GM19351 (cell line): Measurements from ENCODE around the gene FBXW9.
"Not testable (repeated sequence)": the region's sequence is repeated elsewhere in the genome, so short reads cannot be mapped to it uniquely, and the experiment has no call there.

Source experiments
- ATAC-seq: cut with Tn5 transposase; IDR thresholded peaks from one replicate; pipeline ENCODE4 v1.9.1; 2021; ENCODE audit warnings: mild to moderate bottlenecking, moderate library complexity; ENCODE audit not compliant: unreplicated experiment

The FBXW9 gene

GRCh38 chr19:12715929-12716328 is 19.5 kb upstream of the FBXW9 start:
- ATAC-seq: no peak

GRCh38 chr19:12715102-12715501 is 18.7 kb upstream of the FBXW9 start:
- ATAC-seq: no peak

GRCh38 chr19:12713304-12713703 is 16.9 kb upstream of the FBXW9 start:
- ATAC-seq: not testable (repeated sequence)

DNA sequence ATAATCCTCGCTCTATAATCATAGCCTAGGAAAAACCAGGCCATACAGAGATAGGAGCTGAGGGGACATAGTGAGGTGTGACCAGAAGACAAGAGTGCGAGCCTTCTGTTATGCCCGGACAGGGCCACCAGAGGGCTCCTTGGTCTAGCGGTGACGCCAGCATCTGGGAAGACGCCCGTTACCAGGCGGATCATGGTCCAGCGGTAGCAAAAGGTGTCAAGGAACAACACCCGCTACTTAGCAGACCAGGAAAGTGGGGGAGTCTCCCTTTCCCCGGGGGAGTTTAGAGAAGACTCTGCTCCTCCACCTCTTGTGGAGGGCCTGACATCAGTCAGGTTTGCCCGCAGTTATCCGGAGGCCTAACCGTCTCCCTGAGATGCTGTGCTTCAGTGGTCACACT is 15.6 kb upstream of the FBXW9 start:
- ATAC-seq: not testable (repeated sequence)

DNA sequence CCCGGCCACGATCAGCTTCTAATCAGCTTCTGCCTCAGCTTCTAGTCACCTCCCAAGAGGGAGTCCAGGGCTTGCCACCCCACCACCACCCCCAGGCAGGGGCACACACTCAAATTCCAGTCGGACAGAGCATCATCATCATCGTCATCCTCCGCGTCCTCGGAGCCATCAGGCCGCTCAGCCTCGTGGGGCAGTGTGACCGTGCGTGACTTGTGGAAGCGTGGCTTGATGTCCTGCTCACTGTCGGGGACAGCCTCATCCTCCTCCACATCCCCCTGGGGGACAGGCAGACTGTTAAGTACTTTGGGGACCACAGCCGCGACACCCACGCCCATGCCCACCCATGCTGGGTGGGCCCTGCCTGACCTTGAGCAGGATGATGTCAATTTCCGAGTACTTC is 14.8 kb upstream of the FBXW9 start:
- no peak for ATAC-seq

GRCh38 chr19:12708641-12709040 is 12.2 kb upstream of the FBXW9 start:
- no peak for ATAC-seq

DNA sequence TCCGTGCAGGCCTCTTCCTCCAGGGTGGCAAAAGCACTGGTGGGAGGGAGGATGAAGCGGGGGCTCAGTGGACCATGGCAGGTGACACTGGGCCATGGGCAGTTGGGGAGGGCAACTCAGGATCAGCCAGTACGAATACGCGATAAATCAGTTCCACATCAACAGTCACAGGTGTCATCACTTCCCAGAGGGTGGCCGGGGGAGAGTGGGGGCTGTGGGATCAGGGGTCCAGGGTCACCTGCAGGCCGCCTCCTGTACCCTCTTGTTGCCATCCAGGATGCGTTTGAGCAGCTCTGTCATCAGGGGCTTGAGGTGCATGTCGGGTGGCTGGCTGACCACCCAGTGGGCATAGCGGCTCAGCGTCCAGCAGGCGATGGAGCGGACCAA is 9.9 kb upstream of the FBXW9 start:
- ATAC-seq: no peak

DNA sequence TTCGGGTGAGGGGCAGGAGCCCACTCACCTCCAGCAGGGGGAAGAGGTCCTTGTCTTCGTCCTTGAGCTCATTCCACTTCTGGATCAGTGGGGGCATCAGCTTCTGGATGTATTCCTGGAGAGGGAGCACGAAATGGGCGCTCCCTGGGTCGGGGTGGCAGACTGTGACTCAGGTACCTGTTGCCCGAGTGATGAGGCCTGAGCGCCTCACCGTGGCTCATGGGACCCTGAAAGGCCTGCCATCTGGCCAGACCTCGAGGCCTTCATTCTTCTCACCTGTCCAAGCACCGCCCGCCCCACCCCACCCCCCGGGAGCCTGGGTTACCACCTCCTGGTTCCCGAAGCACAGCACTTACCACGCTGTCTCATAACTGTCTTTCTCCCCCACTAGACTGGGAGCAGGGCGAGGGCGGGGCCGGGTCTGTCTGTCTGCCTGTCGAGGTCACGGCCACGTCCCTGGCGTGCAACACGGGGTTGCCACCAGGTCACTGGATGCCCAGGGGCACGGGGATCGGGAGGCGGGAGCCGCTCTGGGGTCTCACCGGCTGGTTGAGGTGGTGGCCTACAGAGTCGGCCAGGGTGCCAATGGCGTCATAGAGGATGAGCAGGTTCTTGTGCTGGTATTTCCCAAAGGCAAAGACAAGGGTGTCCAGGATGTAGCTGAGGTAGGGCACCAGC is 9.4 kb upstream of the FBXW9 start:
- no peak for ATAC-seq

- no peak for ATAC-seq
Measured at GRCh38 chr19:12705169-12705568, 8.7 kb upstream of the FBXW9 start.

- no peak for ATAC-seq
Measured at GRCh38 chr19:12703046-12703445, 6.6 kb upstream of the FBXW9 start.

- no peak for ATAC-seq
Measured at GRCh38 chr19:12701596-12702282, 5.3 kb upstream of the FBXW9 start.

GRCh38 chr19:12698138-12698537 is 1.7 kb upstream of the FBXW9 start:
- ATAC-seq: no peak

DNA sequence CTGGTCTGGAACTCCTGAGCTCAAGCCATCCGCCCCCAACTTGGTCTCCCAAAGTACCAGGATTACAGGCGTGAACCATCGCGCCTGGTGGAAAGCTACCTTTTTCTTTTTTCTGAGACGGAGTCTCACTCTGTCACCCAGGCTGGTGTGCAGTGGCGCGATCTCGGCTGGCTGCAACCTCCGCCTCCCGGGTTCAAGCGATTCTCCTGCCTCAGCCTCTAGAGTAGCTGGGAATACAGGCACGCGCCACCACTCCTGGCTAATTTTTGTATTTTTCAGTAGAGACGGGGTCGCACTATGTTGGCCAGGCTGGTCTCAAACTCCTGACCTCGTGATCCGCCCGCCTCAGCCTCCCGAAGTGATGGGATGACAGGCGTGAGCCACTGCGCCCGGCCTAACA is 994 bp upstream of the FBXW9 start:
- not testable (repeated sequence) for ATAC-seq

GRCh38 chr19:12695997-12696365 is 450 bp downstream of the FBXW9 start:
- ATAC-seq: peak; percentile 7

- ATAC-seq: no peak
Measured at GRCh38 chr19:12695514-12695913, 917 bp downstream of the FBXW9 start.

DNA sequence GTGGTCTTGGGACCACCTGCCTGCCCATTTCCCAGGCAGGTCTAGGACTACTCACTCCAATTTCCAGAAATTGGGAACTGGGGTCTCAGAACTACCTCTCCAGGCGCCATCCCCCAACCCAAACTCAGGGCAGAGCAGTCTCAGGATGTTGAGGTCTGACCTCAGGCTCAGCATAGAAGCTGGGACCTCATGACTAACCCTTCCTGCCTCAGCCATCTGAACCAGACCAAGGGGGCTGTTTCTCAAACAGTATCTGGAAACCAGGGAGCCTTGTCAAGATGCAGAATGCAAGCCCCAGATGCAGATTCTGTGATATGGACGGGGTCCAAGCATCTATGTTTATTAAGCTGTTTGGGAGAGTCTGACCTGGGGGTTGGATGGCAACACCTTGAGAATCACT is 1.3 kb downstream of the FBXW9 start:
- no peak for ATAC-seq

DNA sequence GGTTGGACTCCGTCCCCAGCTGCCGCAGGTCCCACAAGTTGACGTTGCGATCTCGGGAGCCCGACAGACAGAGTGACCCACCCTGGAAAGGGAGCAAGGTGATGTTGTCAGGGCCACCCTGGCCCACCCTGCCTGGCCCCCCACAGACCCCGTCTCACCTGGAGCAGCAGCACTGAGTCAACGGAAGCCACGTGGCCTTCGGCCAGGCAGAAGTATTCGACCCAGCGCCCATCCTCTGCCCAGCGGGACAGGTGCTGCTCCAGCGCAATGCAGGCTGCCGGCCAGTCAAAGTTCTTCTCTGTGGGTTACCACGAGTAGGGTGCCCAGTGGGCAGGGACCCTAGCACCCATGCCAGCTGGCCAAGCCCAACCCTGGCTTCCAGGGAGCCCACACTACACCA is 1.8 kb downstream of the FBXW9 start:
- no peak for ATAC-seq

DNA sequence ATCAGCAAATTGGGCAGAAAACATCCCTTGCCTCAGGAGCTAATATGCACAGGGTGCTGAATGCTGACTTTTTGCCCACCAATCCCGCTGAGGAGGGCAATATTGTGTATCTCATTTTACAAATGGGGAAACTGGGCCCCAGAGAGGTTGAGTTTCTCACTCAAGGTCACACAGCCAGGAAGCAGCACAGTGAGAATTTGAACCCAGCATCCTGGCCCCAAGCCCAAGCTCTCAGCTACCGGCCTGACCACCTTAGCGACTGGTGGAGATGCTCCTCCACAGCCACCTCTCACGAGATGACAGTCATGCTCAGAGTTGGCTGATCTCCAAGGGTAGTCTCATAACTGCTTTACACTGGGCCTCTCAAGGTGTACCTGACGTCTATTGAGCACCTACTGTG is 3.5 kb downstream of the FBXW9 start:
- ATAC-seq: no peak

- no peak for ATAC-seq
Measured at GRCh38 chr19:12689581-12690216, 6.7 kb downstream of the FBXW9 start.

DNA sequence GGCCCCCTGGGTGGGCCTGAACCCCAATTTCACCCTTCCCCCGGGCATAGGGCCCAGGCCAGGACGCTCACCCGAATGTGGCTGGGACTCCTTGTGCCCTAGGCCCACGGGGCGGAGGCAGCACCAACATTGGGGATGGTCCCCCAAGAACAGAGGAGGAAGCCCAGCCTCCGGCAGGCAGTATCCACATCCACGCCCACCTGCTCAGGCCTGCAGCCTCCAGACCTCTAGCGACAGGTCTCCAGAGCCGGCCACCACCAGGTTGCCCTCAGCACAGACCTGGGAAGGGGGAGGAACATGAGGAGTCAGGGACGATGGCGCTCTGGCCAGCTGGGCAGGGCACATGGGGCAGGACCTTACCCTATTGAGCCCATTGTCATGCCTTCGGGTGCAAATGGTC is 7.4 kb downstream of the FBXW9 start:
- no peak for ATAC-seq

DNA sequence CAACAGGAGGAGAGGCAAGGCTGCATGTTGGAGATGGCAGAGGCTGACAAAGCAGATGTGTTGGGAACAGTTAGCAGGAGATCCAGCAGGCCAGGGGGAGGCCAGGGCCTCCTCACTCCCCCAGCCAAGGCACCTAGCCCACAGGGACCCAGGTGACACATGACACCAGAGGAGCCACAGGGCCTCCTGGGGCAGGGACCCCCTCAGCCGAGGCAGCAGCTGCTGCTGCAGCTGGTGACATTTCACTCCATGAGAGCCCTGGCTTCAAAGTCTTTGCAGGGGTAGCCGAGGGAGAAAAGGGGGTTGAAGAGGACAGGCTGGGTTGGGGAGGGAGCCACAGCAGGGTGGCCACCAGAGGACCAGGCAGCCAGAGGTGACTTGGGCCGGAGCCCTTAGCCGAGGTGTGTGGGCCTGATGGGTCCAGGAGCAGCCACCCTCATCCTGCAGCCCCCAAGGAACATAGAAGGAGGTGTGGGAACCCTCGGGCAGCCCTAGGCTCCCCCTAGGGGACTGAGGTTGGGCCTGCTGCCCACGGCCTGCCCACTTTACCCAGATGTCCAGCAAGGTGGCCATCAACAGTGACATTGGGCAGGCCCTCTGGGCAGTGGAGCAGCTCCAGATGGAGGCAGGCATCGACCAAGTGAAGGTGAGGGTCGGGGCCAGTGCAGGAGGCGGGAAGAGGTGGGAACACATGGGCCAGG is 8.8 kb downstream of the FBXW9 start, which contains the start of gene GNG14:
Gene GNG14 (plus strand): TSS at position 503 of the 701 bp plus-strand sequence. CDS start 51 bp downstream, at position 554.
- no peak for ATAC-seq

GRCh38 chr19:12685831-12686230 is 10.6 kb downstream of the FBXW9 start:
- ATAC-seq: no peak
